Tibial artery (tissue), 4 donors: Measurements from ENCODE around the gene LCN12.

ENCODE experiments used
- DNase-seq, 2 donors: peaks; one replicate each; pipeline ENCODE4 v3.0.0-alpha.2; 2019
- H3K27ac ChIP-seq, 2 donors: fragments of 200-600 bp; sonication (generic) in 1 of 2; 1 replicate in 1 of 2; 2 replicates in 1 of 2; pipeline ENCODE4 v1.5.1; 2018 to 2019; ENCODE audit warnings: mild to moderate bottlenecking in 1 of 2
- H3K27me3 ChIP-seq, 2 donors: fragments of 200-600 bp; sonication (generic) in 1 of 2; one replicate each; pipeline versions ENCODE4 v1.5.1 to v1.6.0; 2016 to 2019
- H3K36me3 ChIP-seq, 3 donors: fragments of 200-600 bp; sonication (generic) in 2 of 3; one replicate each; pipeline ENCODE4 v1.5.1; 2016 to 2019; ENCODE audit warnings: mild to moderate bottlenecking in 2 of 3
- H3K4me1 ChIP-seq, 4 donors: fragments of 200-600 bp; sonication (generic) in 2 of 4; 1 replicate in 3 of 4; 2 replicates in 1 of 4; pipeline ENCODE4 v1.5.1; 2016 to 2019
- H3K4me3 ChIP-seq, 2 donors: fragments of 200-600 bp; sonication (generic) in 1 of 2; 1 replicate in 1 of 2; 2 replicates in 1 of 2; pipeline ENCODE4 v1.5.1; 2018 to 2019; ENCODE audit warnings: mild to moderate bottlenecking in 2 of 2
- H3K9me3 ChIP-seq, 3 donors: fragments of 200-600 bp; sonication (generic) in 1 of 3; one replicate each; pipeline ENCODE4 v1.5.1; 2016 to 2019
- CTCF ChIP-seq, 2 experiments: fragments of 200-600 bp in 1 of 2; fragments of 450-650 bp in 1 of 2; IDR thresholded peaks; one replicate each; pipeline ENCODE4 v1.5.1; 2017 to 2019; ENCODE audit warnings: antibody characterized with exemption in 2 of 2, mild to moderate bottlenecking in 1 of 2, moderate library complexity in 1 of 2
- intact Hi-C: fragments of 100-400 bp; cut with DNase I; formaldehyde crosslinking; loops from one replicate; pipeline ENCODE4 v1.15.0; 2023; ENCODE audit warnings: low total_unique reads

LCN12 gene

GRCh38 chr9:136923881-136924280 lies 28.2 kb upstream of the LCN12 start:
- H3K36me3 ChIP-seq, result peaks cover 7 to 52% (median 21%) of the 10 kb centered on the region in 3 donors
- intact Hi-C loops, result no loop called here
- DNase-seq, result peak in 1 of 2 donors; percentile 64

DNA sequence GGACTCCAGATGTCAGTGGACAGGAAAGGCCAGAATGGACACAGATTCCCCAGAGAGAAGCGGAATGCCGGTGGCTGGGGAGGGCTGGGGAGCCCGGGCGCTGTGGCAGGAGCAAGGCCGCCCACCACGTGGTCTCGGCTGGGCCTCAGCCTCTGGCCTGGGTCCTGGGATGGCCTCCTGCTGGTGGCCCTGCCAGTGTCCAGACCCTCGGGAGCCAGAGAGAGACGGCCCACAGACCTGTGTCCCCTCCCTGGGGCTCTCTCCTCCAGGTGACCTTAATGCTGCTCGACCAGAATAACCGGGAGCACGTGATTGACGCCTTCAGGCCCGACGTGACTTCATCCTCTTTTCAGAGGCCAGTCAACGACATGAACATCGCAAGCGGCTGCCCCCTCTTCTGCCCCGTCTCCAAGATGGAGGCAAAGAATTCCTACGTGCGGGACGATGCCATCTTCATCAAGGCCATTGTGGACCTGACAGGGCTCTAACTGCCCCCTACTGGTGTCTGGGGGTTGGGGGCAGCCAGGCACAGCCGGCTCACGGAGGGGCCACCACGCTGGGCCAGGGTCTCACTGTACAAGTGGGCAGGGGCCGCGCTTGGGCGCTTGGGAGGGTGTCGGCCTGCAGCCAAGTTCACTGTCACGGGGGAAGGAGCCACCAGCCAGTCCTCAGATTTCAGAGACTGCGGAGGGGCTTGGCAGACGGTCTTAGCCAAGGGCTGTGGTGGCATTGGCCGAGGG lies 26.5 kb upstream of the LCN12 start:
- Histone ChIP-seq H3K36me3 (peaks cover 0 to 40% (median 14%) of the 10 kb centered on the region in 3 donors), H3K27me3 (no peaks in the 10 kb centered on the region), H3K9me3 (no peaks in the 10 kb centered on the region), H3K27ac (peak overlapping the region; percentile 66 to 92), H3K4me3 (no peak overlapping the region), H3K4me1 (peaks cover 0 to 83% (median 54%) of the 10 kb centered on the region in 4 donors)
- intact Hi-C loops, result no loop called here
- peak in 1 of 2 donors; percentile 83 for DNase-seq
- no peak for TF ChIP-seq CTCF (IDR thresholded peaks at IDR 0.05)

More at GRCh38 chr9:136923881-136924280, 28.2 kb upstream of the LCN12 start:
- H3K4me3 ChIP-seq, result no peak overlapping the region
- no peak for TF ChIP-seq CTCF (IDR thresholded peaks at IDR 0.05)
- no peaks in the 10 kb centered on the region for H3K27me3 ChIP-seq
- H3K4me1 ChIP-seq, result peaks cover 0 to 66% (median 43%) of the 10 kb centered on the region in 4 donors
- no peaks in the 10 kb centered on the region for H3K9me3 ChIP-seq
- H3K27ac ChIP-seq, result peak overlapping the region in 1 of 2 donors; percentile 92

GRCh38 chr9:136926154-136926704 lies 25.8 kb upstream of the LCN12 start:
- Histone ChIP-seq H3K4me1 (peaks cover 0 to 80% (median 52%) of the 10 kb centered on the region in 4 donors), H3K4me3 (no peak overlapping the region), H3K9me3 (no peaks in the 10 kb centered on the region), H3K27ac (peak overlapping the region; percentile 66 to 92), H3K27me3 (no peaks in the 10 kb centered on the region), H3K36me3 (peaks cover 0 to 34% (median 8%) of the 10 kb centered on the region in 3 donors)
- intact Hi-C loops, result no loop called here
- no peak for TF ChIP-seq CTCF (IDR thresholded peaks at IDR 0.05)
- no peak for DNase-seq

GRCh38 chr9:136926749-136927148 lies 25.3 kb upstream of the LCN12 start:
- no peaks in the 10 kb centered on the region for H3K27me3 ChIP-seq
- no peak for TF ChIP-seq CTCF (IDR thresholded peaks at IDR 0.05)
- peaks cover 0 to 75% (median 47%) of the 10 kb centered on the region in 4 donors for H3K4me1 ChIP-seq
- no peak for DNase-seq
- peaks cover 0 to 29% (median 7%) of the 10 kb centered on the region in 3 donors for H3K36me3 ChIP-seq
- peak overlapping the region; percentile 66 to 92 for H3K27ac ChIP-seq
- intact Hi-C loops, result no loop called here
- no peaks in the 10 kb centered on the region for H3K9me3 ChIP-seq
- no peak overlapping the region for H3K4me3 ChIP-seq

- no peak for DNase-seq
- TF ChIP-seq CTCF (IDR thresholded peaks at IDR 0.05), result no peak
- H3K4me1 ChIP-seq, result peaks cover 0 to 66% (median 39%) of the 10 kb centered on the region in 4 donors
- no peaks in the 10 kb centered on the region for H3K9me3 ChIP-seq
- peak overlapping the region; percentile 81 to 87 for H3K27ac ChIP-seq
- intact Hi-C loops, result no loop called here
- H3K27me3 ChIP-seq, result no peaks in the 10 kb centered on the region
- H3K4me3 ChIP-seq, result no peak overlapping the region
- peaks cover 0 to 29% (median 7%) of the 10 kb centered on the region in 3 donors for H3K36me3 ChIP-seq
Measured at GRCh38 chr9:136927343-136928271, 24.5 kb upstream of the LCN12 start.
